GM04503 (cell line): ENCODE measurements around the gene TTC21A.
"Not testable (repeated sequence)": the region's sequence is repeated elsewhere in the genome, so short reads cannot be mapped to it uniquely, and the experiment has no call there.

ENCODE experiments used
- DNase-seq: peaks from one replicate; pipeline ENCODE4 v3.0.0-alpha.2; 2012; ENCODE audit warnings: low read depth

Gene TTC21A

DNA sequence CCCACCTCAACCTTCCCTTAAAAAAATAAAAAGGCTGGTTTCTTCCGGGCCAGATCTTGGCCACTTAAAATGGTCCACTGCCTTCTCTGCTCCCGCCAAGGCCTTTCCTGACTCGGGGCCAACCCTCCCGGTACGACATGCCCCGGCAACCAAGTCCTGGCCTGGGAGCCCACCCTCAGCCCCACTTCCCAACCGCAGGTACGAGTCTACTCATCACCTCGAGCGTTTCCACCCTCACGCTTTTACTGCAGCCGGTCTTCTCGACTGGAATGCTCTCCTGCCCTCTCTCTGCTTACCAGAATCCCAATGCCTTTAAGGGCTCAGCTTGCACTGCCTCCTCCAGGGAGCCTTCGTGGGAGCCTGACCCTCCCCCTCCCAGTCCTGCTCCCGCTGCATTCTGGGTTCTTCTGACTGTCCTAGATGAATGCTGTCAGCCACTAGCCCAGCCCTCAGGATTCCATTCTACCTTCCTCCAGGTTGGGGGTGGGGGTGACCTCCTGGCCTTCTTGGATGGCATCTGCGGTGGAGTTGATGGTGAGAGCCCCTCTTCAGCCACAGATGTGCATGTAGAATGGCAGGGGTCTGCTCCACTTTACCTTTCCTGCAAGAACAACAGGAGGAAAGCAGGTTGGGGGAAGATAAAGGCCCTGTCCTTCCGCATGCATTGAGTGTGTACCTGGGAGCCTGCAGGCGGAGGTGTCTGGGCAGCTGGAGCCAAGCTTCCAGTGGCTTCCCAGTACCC lies 47.0 kb downstream of the TTC21A start:
- no peak for DNase-seq

DNA sequence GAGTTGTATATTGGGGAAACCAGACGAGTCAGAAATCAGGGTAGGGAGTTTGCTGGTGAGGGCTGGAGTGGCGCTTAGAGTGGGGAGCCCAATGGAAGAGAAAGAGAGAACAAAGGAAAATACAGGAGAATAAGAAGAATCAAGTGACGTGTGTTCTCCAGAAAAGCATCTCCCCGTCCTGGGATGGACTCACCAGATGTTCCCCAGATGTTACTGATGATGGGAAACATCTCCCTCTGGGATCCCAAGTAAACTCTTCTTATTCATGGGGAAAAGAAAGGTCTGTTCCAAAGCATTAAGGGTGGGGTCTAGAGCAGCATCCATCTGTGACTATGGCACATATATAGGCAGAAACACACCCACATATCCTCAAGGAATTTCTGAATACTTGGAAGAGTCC lies 48.9 kb downstream of the TTC21A start:
- DNase-seq: no peak

DNA sequence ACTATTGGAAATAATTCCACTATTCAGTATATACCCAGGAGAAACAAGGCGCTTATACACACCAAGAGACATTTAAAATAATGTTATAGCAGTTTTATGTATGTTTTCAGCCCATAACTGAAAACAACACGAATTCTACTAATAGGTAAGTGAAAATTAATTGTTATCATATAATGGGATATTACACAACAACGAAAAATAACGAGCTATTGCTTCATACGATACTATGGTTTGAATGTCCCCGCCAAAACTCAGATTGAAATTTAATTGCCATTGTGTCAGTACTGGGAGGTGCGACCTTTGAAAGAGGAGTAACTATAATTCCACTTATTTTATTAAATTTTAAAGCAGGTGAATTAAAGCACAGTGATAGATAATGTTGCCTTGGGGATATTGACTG lies 49.9 kb downstream of the TTC21A start:
- no peak for DNase-seq

DNA sequence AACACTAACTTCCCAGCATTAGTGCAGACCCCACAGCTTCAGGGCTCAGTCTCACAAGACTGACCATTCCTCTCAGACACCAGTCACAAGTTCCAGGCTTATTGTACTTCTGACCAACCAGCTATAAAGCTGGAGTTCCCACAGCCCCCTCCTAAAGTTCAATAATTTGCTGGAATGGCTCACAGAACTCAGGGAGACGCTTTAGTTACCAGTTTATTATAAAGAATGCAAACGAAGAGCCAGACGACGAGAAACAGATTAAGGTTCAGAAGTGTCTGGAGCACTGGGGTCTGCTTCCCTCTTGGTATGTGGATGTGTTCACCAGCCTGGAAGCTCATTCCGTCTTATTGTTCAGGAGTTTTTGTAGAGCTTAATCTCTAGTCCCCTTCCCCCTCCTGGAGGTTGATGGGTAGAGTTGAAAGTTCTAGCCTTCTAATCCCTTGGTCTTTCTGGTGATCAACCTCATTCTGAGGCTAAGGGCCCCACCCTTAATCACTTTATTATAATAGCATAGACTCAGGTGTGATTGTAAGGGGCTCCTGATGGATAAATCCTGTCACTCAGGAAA lies 50.8 kb downstream of the TTC21A start:
- DNase-seq: no peak

DNA sequence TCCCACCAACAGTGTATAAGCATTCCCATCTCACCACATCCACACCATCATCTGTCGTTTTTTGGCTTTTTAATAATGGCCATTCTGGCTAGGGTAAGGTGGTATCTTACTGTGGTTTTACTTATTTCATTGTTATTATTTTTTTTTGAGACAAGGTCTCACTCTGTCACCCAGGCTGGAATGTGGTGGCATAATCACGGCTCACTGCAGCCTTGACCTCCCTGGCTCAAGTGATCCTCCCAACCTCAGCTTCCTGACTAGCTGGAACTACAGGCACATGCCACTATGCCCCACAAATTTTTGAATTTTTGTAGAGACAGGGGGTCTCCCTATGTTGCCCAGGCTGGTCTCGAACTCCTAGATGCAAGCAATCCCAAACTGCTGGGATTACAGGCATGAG lies 56.9 kb downstream of the TTC21A start:
- no peak for DNase-seq

DNA sequence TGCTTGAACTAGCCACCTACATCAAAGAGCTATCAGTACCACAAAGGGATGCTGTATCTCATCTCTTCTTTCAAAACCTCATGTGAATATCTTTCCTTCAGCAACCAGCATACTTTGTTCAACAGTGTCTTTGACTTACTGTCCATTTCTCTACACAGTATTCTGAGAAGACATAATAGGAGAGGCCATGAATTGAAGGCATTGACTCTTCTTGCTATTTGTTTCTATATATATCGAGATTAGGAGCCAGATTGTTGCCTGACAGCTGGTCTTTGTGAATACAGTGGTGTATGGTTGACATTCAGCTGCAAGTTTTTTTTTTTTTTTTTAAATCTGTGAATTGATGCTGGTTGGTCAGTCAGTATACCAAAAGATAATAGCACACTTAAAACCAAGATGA lies 58.0 kb downstream of the TTC21A start:
- no peak for DNase-seq

DNA sequence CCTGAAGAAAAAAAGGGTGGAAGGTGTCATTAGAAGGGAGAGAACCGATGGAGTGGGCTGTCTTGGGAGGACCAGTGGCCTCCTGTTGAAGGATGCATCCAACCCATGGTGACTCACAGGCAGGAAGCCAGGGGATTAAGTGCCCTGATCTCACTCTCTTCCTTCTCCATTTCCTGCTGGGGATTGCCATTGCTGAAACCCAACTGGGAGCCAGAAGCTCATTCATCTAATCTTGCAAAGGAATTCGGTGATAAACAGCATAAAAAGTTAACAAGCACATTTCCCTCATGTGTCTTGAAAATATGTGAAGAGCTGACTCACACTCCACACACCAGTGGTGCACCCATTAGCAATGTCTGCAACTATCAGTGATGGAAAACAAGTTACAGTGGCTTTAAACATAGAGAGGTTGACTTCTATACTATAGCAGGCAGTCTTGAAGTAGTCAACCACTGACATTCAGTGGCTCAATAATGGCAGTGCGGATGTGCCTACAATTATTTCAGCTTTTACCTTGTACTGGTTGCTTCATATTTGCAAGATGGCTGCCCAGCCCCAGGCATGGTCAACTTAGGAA lies 58.7 kb downstream of the TTC21A start:
- DNase-seq: peak; percentile 93

DNA sequence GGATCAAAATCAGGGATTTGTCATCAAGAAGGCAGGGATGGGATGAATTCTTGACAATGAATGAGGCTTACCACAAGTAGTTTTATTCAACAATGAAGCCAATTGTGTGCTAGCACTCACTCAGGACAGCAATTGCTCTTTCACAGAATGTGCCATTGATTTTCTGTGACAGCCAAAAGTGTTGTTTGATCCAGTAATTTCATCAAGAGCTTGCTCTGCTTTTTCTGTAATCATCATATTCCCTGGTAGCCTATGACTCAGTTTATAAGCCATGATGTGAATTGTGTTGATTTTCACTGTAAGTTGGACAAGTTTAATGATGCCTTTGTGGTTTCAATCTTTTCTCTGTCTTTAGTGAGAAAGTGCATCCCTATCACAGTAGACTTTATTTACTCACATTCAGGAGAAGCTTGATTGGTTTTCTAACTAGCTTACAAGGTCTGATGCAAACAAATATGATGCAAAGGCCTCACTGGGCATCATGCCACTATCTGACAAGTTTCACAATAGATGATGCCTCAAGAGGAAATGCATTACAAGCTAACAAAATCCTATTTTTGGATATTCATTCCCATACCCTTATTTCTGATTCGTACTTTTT lies 59.6 kb downstream of the TTC21A start:
- peak; percentile 94 for DNase-seq

DNA sequence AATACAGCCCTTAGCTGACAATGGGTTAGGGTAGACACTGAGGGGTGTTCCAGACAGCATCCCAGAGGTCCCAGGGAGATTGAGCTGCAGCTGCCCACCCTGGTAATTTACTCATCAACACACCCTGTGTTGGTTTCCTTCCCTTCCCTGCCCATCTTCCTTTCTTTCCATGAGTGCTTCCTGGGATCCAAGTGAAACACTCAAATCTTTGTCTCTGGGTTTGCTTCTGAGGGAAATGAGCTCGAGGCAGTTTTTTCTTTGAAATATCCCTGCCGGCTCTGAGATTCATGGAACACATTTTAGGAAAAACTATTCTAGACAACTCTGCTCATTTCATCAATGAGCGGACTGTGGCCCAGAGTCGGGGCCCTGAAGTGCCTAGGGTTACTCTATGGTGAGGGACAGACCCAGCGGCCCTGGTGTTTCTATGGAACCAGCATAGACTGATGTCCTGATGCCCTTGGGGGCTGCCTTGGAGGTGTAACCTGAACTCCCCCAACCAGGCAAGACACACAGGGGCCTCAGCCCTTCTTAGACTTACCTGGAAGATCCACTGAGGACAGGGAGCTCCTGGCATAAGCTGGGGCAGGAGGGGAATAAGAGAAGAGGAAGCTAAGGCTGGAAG lies 60.8 kb downstream of the TTC21A start:
- DNase-seq: no peak

DNA sequence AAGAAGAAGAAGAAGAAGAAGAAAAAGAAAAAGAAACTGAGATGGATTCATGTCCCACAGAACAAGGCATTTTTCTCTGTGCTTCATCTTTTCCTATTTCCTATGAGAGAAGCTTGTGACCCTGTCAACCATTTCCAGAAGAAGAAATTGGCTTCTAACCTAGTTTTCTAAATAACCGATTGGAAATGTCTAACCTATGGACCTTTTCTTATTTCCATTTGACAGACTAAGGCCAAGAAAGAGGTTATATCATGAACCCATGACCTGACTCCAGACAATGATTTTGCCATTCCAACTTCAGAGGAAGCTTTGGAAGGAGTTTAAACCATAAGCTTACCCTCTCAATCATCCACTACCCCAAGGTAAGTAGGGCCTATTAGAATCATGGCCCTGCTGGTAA lies 62.2 kb downstream of the TTC21A start:
- no peak for DNase-seq

DNA sequence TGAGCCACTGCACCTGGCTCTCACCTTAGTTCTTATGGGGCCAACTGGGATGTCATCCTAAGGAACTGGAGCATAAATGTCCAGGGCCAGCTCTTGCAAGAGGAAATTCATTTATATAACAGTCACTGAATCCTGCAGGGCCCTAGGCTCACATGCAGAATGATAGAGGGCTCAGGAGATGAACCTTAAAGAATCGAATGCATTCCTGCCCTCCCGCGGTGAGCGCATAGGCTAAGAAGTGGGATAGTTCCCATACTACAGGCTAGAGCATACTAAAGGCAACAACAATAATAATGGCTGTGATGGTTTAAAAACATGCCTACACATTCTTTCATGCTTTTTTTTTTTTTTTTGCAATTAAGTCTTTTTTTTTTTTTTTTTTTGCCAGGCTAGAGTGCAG lies 63.0 kb downstream of the TTC21A start:
- DNase-seq: no peak

DNA sequence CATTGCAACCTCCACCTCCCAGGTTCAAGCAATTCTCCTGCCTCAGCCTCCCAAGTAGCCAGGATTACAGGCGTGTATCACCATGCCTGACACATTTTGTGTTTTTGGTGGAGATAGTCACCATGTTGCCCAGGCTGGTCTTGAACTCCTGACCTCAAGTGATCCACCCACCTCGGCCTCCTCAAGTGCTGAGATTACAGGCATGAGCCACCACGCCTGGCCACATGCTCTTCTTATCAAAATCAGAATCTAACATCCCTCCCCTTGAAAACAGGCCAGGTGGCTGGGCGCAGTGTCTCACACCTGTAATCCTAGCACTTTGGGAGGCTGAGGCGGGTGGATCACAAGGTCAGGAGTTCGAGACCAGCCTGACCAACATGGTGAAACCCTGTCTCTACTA lies 63.4 kb downstream of the TTC21A start:
- not testable (repeated sequence) for DNase-seq

DNA sequence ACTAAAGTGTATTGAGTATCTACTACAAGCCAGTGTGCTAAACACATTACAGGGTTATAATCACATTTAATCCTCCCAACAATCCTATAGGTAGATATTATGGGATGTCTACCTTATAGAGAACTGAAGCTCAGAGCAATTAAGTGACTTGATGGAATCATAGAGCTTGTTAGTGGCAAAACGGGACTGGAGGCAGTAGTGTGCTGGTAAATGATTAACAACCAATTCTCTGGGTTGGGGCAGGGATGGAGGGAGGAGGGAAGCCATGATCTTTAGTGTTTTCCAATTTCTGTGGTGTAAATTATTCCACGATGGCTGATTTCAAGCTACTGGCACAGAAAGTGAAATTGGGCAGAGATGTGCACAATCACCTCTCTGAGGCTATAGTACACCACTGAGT lies 64.4 kb downstream of the TTC21A start:
- no peak for DNase-seq

DNA sequence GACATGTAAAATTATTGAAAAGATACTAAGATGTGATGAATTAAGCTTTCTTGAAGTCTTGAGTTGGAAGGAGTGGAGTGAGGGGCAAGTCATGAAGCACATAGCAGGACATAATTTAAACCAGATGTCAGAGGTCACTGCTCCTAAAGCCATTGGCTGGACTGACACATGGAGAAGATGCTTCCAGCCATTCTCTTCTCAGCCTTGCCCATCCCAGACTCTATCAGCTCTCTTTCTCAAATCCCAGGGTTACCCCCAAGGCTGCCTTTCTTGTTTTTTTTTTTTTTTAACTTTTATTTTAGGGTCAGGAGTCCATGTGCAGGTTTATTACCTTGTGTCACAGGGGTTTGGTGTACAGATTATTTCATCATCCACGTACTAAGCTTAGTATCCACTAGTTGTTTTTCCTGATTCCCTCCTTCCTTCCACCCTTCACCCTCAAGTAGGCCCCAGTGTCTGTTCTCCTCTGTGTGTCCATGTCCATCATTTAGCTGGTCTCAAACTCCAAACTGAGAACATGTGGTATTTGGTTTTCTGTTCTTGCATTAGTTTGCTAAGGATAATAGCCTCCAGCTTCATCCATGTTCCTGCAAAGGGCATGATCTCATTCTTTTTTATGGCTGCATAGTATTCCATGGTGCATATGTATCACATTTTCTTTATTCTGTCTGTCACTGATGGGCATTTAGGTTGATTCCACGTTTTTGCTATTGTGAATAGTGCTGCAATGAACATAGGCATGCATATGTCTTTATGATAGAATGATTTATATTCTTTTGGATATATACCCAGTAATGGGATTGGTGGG lies 66.0 kb downstream of the TTC21A start:
- DNase-seq: no peak

DNA sequence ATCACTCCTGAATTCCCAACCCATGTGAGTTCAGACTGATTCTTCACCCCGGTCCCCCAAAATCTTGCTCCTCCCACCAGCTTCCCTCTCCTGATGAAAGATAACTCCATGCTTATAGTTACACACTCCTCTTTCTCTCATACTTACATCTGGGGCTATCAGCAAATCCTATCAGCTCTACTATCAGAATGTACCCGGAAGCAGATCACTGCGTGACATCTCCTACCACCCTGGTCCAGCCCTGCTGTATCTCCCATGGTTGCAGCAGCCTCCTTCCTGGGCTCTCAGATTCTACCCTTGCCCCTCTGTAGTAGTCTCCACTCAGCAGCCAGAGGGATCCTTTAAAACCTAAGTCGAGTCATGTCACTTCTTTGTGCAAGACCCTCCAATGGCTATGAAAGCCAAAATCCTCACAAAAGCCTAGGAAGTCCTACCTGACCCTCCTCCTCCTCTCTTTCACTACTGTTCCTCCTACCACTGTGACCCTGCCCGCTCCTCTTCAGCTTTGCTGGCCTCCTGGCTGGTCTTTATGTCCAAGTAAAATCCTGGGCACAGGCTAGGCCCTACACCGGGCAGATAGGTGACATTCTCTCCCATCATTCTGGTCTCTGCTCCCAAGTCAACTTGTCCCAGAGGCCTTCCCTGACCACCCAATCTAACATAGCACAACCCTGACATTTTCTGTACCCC lies 68.7 kb downstream of the TTC21A start:
- no peak for DNase-seq

DNA sequence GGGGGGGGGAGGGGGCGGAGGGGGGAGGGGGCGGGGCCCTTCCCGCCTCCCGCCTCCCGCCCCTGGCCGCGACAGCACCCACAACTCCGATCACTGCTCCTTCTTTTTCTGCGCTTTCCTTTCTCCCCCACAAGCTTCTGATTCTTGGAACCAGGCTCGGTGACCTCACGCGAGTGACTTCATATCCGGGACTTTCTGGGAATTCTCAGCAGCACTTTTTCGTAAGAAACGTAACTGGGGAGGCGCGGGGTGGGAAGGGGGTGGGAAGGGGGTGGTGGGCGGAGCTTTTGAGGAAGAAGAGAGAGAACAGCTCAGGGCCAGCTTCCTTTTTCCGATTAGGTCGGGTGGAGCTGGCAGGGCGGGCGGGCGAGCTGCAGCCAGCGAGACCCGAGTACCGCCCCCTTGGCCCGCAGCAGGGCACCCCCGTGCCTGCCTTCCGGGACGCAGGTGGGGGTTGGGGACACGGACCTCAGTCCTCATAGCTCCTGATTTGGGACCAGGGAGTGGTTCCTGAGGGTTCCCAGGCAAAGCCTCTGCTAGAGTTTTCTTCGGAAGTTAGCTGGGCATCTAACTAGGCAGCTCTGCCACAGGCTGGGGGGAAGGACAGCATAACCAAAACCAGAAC lies 70.3 kb downstream of the TTC21A start:
- peak; percentile 67 for DNase-seq

DNA sequence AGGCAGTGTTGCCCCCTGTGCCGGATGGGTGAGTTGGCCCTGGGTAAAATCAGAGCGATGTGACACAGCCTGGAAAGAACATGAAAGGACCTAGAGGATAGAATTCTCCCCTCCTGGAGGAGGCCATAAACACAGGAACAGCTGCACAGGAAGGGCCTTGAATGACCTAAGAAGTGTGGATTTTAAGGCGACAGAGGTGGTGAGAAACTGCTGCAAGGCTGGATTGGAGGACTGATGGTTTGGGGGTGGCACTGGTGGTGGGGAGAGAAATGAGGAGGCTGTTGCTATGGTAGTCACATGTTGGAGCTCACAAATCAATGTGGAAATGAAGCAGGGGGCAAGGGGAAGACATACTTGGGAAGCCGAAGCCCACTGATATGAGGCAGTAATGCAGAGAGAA lies 71.1 kb downstream of the TTC21A start:
- no peak for DNase-seq

DNA sequence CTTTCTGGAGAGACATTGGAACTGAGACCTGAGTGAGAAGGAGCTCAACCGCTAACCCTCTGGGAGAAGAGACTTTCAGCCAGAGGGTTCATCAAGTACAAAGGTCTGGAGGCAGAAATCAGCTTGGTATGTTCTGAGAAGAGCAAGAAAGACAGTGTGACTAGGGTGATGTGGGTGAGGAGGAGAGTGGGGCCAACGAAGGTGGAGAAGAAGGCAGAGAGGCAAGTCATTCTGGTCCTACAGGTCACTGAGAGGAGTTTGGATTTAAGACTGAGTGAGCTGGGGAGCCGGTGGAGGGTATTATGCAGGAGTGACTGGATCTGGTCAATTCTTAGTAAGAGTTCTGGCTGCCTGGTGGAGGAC lies 72.7 kb downstream of the TTC21A start:
- DNase-seq: no peak

DNA sequence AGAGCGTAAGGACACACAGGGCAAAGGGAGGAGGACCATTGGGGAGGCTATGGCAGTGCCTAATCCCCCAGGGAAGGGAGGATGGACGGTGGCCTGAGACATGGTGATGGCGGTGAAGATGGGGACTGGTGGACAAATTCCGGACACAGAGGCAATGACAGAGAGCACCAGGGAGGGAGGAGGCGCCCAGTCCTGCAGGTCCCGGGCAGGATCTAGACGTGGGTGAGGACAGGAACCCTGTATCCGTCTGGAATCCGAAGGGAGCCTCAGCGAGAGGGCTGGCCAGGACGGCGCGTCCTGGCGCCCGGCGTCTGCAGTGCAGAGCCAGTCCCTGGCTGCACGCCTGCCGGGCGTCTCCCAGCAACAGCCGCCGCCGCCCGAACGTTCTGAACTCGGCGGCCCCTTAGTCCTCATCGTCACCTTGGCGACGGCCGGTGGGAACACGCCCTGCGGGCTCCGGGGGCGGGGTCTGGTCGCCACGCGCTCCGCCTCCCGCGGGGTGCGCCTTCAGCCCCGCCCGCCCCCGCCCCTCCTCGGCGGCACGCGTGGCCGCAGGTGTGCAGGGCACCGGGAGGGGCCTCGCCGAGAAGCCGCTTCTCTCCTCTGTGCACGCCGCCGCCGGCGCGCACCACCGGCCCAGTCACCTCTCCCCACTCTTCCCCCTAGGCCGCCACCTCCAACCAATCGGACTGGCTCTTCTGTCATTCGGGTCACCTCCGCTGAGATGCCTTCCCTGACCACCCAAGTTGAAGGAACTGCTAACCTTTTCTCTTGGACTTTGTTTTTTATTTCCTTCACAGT lies 73.3 kb downstream of the TTC21A start:
- no peak for DNase-seq
